Measurements from ENCODE around the gene ABCF3.

The ABCF3 gene

GRCh38 chr3:184188080-184188479 lies 2.1 kb downstream of the ABCF3 start:
- DNase-seq = no peak

GRCh38 chr3:184189421-184189820 lies 3.4 kb downstream of the ABCF3 start:
- DNase-seq = no peak

- no peak for DNase-seq
Observed at GRCh38 chr3:184192889-184193288, 6.9 kb downstream of the ABCF3 start.

- no peak for DNase-seq
Observed at GRCh38 chr3:184193991-184194539, 8.1 kb downstream of the ABCF3 start.

GRCh38 chr3:184196536-184196935 lies 10.5 kb downstream of the ABCF3 start:
- DNase-seq = no peak

- no peak for DNase-seq
Observed at GRCh38 chr3:184198509-184198908, 12.5 kb downstream of the ABCF3 start.

DNA sequence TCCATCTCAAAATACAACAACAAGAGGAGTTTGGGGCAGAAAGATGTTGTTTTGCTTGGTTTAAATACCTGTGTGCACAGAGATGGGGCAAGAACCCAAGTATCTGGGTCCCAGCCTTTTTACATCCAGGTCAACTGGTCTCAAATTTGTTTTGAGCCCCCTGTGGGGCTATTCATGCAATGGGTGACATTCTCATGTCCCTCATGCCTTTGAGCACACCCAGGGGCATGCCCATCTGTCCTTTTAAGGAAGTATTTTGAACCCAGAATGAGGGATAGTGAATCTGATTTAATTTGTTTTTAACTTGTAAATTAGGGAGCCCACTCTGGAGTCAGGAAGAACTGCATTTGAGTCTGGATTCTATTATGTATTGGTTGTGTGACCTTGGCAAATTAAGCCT lies 14.8 kb downstream of the ABCF3 start:
- DNase-seq = no peak

GRCh38 chr3:184203526-184203925 lies 17.5 kb downstream of the ABCF3 start:
- no peak for DNase-seq

DNA sequence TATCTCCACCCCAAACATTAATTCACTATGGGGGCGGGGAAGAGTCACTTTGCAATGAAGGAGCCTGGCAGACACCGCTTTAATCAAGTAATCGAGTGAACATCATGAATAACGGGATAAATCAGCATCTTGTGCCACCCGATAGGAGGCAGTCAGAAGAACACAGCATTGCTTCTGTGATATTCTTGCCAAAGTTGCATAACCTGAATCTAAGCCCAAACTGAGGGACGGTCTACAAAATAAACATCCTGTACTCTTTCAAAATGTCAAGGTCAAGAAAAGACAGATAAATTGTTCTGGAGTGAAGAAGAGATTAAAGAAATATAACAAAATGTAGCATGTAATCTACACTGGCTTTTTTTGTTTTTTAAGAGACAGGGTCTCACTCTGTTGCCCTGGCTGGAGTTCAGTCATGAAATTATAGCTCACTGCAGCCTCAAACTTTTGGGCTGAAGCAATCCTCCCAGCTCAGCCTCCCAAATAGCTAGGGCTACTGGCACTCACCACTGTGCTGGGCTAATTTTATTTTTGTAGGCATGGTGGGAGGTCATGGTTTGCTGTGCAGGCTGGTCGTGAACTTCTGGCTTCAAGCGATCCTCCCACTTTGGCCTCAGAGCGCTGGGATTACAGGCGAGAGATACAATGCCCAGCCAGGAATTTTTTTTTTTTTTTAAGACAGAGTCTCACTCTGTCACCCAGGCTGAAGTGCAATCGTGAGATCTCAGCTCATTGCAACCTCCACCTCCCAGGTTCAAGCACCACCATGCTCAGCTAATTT lies 23.3 kb downstream of the ABCF3 start:
- no peak for DNase-seq

- no peak for DNase-seq
Observed at GRCh38 chr3:184211297-184211696, 25.3 kb downstream of the ABCF3 start.

GRCh38 chr3:184211718-184212117 lies 25.7 kb downstream of the ABCF3 start:
- DNase-seq = no peak

- no peak for DNase-seq
Observed at GRCh38 chr3:184218814-184219213, 32.8 kb downstream of the ABCF3 start.

DNA sequence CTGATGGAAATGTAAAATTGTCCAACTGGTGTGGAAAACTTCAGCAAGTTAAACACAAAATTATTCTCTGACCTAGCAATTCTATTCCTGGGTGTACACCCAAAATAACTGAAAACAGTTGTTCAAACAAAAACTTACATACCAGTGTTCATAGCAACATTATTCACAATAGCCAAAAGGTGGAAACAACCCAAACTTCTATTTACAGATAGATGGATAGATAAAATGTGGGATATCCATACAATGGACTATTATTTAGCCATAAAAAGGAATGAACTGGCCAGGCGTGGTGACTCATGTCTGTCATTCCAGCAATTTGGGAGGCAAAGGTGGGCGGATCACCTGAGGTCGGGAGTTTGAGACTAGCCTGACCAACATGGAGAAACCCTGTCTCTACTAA lies 36.5 kb downstream of the ABCF3 start:
- no peak for DNase-seq

- DNase-seq = no peak
Observed at GRCh38 chr3:184223946-184224345, 37.9 kb downstream of the ABCF3 start.

DNA sequence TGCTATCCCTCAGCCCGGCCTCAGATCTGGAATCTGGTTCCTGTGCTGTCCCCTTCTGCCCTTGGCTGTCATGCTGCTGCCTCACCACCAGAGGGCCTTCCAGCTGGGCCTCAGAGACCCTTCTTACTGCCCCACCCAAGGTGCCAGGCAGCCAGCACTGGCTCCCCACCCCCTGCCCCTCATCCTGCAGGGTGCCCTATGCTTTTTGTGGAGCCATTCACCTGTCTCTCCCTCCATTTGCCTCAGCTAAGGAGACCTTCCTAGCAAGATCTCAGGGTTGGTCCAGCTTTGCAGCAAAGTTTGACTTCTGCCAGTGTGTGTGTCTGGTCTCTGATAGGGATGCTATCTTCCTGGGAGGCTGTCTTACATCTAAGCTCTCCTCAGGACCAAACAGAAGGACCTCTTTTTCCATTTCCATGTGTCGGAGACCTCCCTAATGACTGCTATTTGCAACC lies 41.5 kb downstream of the ABCF3 start:
- DNase-seq = peak; percentile 18

DNA sequence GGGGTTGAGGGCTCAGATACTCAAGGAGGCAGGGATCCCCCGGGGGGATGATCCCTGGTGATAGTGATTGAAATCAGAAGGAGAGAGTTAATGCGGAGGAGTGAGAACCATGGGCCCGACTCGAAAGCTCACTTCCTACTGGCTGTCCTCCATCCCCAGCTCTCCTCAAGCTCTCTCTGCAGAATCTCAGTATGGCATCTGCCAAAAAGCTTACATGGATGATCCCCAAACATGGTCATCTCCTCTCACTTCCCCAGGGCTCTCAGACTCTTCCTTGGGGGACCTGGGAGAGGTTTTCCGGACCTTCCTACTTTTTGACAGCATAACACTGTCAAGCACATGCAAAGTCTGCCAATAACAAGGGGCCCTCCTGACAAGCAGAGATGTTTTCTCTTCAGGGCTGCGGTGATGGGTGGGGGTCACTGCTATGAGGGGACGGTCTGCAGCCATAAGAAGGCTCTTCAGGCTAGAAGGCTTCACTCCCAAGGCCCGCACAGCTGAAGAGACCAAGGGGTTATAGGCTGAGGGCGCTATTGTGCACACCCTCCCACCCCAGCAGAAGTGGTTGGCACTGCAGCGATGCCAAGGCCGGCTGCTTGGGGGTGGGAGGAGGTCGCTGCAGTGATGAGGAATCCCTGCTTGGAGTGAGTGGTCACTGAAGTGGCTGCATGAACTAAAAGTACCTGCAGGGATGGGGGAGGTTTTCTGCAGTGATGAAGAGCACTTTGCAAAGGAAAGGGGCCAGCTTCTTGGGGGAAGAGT lies 42.6 kb downstream of the ABCF3 start:
- no peak for DNase-seq

DNA sequence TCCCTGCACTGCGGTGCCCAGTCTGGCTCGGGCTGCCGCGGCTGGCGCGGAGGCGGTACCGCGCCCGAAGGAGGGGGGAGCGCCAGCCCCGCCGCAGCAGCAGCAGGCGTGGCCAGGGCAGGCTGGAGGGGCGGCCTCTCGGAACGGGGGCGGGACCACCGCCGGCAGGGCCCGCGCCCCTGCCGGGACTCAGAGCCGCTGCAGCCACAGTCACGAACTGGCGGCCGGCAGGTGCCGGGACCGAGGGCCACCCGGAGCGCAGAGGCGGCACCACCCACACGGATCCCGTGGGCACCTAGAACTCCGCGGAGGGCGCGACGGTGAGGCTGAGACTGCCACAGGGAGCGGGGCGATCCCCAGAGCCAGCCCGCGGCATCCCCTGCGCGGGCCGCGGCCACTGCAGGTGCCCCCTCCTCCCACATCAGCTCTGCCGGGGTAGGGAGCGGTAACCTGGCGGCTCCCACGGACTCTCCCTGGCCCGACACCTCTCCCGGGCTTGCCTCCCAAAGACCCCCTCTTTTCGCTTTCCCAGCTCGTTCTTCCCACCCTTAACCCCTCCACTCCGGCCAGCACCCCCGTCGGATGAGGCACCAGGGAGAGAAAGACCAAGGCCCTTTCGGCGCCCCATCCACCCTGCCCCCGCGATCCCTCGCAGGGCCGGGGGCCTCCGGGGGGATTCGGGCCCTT lies 43.5 kb downstream of the ABCF3 start, which contains the start of gene VWA5B2:
Gene VWA5B2, plus strand, starts transcription at position 192 of the 687 bp plus-strand sequence. CDS start 944 bp downstream, outside the sequence.
- DNase-seq = peak; percentile 22

DNA sequence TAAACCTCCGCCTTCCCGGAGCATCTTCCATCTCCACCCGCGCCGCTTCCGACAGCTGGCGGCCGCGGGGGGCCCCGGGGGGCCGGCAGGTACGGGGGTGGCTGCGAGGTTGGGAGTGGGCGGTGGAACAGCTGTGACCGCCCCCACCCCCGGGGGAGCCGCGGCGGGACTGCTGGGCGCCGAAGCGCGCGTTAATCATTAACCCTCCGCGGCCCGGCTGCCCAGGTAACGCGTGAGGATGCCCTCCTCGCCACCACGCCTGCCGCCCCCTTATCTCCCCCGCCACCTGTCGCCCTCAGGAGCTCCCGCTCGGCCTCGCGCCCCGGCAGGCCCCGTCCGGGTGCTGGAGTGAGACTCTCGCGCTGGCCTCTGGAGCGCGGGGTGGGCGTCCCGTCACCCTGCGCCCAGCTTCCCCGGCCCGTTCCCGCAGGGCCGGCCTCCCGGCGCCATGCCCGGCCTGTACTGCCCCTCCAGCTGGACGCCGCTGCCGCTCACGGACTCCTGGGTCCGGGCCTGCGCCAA lies 44.1 kb downstream of the ABCF3 start:
- DNase-seq = no peak

DNA sequence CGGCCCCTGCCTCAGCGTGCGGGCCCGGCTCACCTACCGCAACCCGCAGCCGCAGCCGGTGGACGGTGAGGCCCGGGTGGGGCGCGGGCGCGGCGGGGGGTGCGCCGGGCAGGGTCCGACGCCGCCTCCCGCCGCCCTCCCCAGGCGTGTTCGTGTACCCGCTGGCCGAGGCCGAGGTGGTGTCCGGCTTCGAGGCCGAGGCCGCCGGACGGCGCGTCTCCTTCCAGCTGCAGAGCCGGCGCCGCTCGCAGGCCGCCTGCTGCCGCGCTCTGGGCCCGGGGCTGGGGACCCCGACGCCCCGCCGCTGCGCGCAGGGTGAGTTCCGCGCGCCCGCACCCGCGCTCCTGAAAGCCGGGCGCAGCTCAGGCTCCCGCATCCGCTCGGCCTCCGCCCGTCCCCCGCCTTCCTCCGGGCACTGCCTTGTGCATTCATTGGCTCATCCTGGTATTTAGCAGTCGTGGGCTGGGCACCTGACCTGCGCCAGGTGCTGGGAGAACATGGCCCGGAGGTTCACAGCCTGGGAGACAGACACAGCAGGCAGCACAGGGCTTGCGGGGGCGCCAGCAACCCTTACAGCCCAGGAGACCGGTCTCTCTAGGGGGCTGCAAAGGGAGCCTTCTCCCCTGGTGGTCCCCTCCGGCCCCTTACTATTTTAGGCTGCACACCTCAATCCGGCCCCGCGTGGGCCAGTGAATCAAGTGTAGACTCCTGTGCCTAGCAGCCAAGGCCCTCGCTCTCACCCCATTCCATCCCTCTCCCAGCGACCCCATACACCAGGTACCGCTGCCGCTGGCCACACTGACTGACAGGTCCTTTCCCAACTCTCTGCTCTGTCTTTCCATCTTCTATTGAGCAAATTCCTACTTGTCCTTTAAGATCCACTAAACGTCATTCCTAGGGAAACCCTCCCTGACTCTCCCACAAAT lies 44.9 kb downstream of the ABCF3 start:
- no peak for DNase-seq

- DNase-seq = no peak
Observed at GRCh38 chr3:184231671-184232070, 45.7 kb downstream of the ABCF3 start.

DNA sequence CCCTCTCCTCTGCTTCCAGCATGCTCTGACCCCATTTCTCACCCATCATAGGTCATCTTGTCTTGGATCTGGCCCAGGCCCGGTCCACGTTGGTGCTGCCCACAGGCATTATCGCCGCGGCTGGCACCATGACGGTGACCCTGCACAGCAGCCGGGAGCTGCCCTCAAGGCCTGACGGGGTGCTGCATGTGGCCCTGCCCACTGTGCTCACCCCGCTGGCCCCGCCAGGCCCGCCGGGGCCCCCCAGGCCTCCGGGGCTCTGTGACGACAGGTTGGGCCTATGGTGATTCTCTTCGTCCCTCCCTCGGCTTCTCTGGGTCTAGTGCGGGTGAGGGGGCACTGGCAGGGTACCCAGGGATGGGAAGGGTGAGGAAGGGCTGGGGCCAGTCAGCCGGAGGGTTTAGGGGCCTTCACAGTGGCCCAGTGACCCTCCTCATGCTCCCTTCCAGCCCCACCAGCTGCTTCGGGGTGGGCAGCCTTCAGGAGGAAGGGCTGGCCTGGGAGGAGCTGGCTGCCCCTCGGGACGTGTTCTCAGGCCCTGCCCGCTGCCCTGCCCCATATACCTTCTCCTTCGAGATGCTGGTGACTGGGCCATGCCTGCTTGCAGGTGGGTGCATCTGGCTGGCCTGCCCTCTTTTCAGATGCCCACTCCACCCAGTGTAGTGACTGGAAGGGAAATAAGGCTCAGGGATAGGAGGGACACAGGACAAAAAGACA lies 47.3 kb downstream of the ABCF3 start:
- no peak for DNase-seq

Measured in fibroblast of upper back skin (primary cell).